HS-5 (cell line): ENCODE measurements around the gene CELSR3.
A peak's percentile ranks its signal among the peaks of the same experiment; 100 is the strongest.

Experiments
- DNase-seq: peaks from one replicate; pipeline ENCODE4 v3.0.0-alpha.2; 2012; ENCODE audit warnings: low read depth

Gene CELSR3

GRCh38 chr3:48687220-48687678 is 24.6 kb upstream of the CELSR3 start:
- no peak for DNase-seq

- no peak for DNase-seq
Measured at GRCh38 chr3:48686538-48687219, 24.0 kb upstream of the CELSR3 start.

GRCh38 chr3:48685603-48686511 is 23.2 kb upstream of the CELSR3 start, which contains the start of gene NCKIPSD:
Gene NCKIPSD, minus strand, starts transcription at chr3:48685915. Its CDS starts 108 bp downstream, at chr3:48685807.
- no peak for DNase-seq

- DNase-seq: no peak
Measured at GRCh38 chr3:48685293-48685602, 22.6 kb upstream of the CELSR3 start.

GRCh38 chr3:48684480-48685143 is 21.9 kb upstream of the CELSR3 start:
- DNase-seq: no peak

GRCh38 chr3:48684054-48684349 is 21.3 kb upstream of the CELSR3 start:
- DNase-seq: no peak

GRCh38 chr3:48682786-48683185 is 20.1 kb upstream of the CELSR3 start:
- DNase-seq: no peak

- no peak for DNase-seq
Measured at GRCh38 chr3:48681974-48682610, 19.4 kb upstream of the CELSR3 start.

- no peak for DNase-seq
Measured at GRCh38 chr3:48681541-48681880, 18.8 kb upstream of the CELSR3 start.

GRCh38 chr3:48680811-48681540 is 18.3 kb upstream of the CELSR3 start:
- no peak for DNase-seq

- no peak for DNase-seq
Measured at GRCh38 chr3:48679411-48680391, 17.0 kb upstream of the CELSR3 start.

- DNase-seq: no peak
Measured at GRCh38 chr3:48678566-48679380, 16.1 kb upstream of the CELSR3 start.

GRCh38 chr3:48678056-48678455 is 15.4 kb upstream of the CELSR3 start:
- no peak for DNase-seq

GRCh38 chr3:48674505-48674904 is 11.8 kb upstream of the CELSR3 start:
- DNase-seq: no peak

- DNase-seq: no peak
Measured at GRCh38 chr3:48672522-48672921, 9.8 kb upstream of the CELSR3 start.

GRCh38 chr3:48664929-48665328 is 2.2 kb upstream of the CELSR3 start:
- DNase-seq: no peak

GRCh38 chr3:48664313-48664644 is 1.6 kb upstream of the CELSR3 start:
- DNase-seq: no peak

GRCh38 chr3:48663489-48664312 is 1.0 kb upstream of the CELSR3 start:
- peak; percentile 95 for DNase-seq

- DNase-seq: no peak
Measured at GRCh38 chr3:48662145-48662752, 437 bp downstream of the CELSR3 start.
